ENCODE results near the gene OTOL1.
"Not testable (repeated sequence)": the region's sequence is repeated elsewhere in the genome, so short reads cannot be mapped to it uniquely, and the experiment has no call there.

OTOL1 gene

GRCh38 chr3:161496508-161496907, at the start of gene OTOL1:
Gene OTOL1, plus strand, starts transcription at chr3:161496808. Its CDS starts 0 bp downstream, at chr3:161496808.
- no peaks in the 10 kb centered on the region for H3K9me3 Mint-ChIP-seq
- no peak within 1 kb of the TSS for H3K4me3 Mint-ChIP-seq
- H3K36me3 Mint-ChIP-seq = no peaks in the 10 kb centered on the region
- H3K27me3 Mint-ChIP-seq = peaks cover 11% of the 10 kb centered on the region
- no peak within 1 kb of the TSS for H3K27ac Mint-ChIP-seq
- no peaks in the 10 kb centered on the region for H3K4me1 Mint-ChIP-seq

GRCh38 chr3:161449785-161450184, 46.8 kb upstream of the OTOL1 start:
- Mint-ChIP-seq H3K36me3 (no peaks in the 10 kb centered on the region), H3K4me1 (no peaks in the 10 kb centered on the region), H3K4me3 (no peak overlapping the region), H3K27me3 (peaks cover 2% of the 10 kb centered on the region), H3K27ac (no peak overlapping the region), H3K9me3 (no peaks in the 10 kb centered on the region)

GRCh38 chr3:161452179-161452578, 44.4 kb upstream of the OTOL1 start:
- Mint-ChIP-seq H3K4me3 (no peak overlapping the region), H3K9me3 (no peaks in the 10 kb centered on the region), H3K27me3 (peaks cover 2% of the 10 kb centered on the region), H3K36me3 (no peaks in the 10 kb centered on the region), H3K27ac (no peak overlapping the region), H3K4me1 (no peaks in the 10 kb centered on the region)

- H3K4me1 Mint-ChIP-seq = no peaks in the 10 kb centered on the region
- no peak overlapping the region for H3K27ac Mint-ChIP-seq
- no peaks in the 10 kb centered on the region for H3K9me3 Mint-ChIP-seq
- no peaks in the 10 kb centered on the region for H3K36me3 Mint-ChIP-seq
- no peak overlapping the region for H3K4me3 Mint-ChIP-seq
- H3K27me3 Mint-ChIP-seq = peaks cover 2% of the 10 kb centered on the region
These were observed 42.0 kb upstream of the OTOL1 start for GRCh38 chr3:161454615-161455014.

- Mint-ChIP-seq H3K4me3 (no peak overlapping the region), H3K9me3 (no peaks in the 10 kb centered on the region)
These were observed 40.6 kb upstream of the OTOL1 start for GRCh38 chr3:161455962-161456361.

GRCh38 chr3:161462138-161462537, 34.5 kb upstream of the OTOL1 start:
- H3K4me3 Mint-ChIP-seq = no peak overlapping the region
- no peaks in the 10 kb centered on the region for H3K4me1 Mint-ChIP-seq
- H3K27ac Mint-ChIP-seq = no peak overlapping the region
- H3K27me3 Mint-ChIP-seq = peaks cover 6% of the 10 kb centered on the region
- H3K36me3 Mint-ChIP-seq = no peaks in the 10 kb centered on the region
- no peaks in the 10 kb centered on the region for H3K9me3 Mint-ChIP-seq

More at GRCh38 chr3:161455962-161456361, 40.6 kb upstream of the OTOL1 start:
- Mint-ChIP-seq H3K27me3 (peaks cover 2% of the 10 kb centered on the region), H3K4me1 (no peaks in the 10 kb centered on the region), H3K27ac (no peak overlapping the region), H3K36me3 (no peaks in the 10 kb centered on the region)

- peaks cover 8% of the 10 kb centered on the region for H3K27me3 Mint-ChIP-seq
- no peaks in the 10 kb centered on the region for H3K4me1 Mint-ChIP-seq
- H3K27ac Mint-ChIP-seq = no peak overlapping the region
- no peaks in the 10 kb centered on the region for H3K36me3 Mint-ChIP-seq
- no peaks in the 10 kb centered on the region for H3K9me3 Mint-ChIP-seq
- H3K4me3 Mint-ChIP-seq = no peak overlapping the region
These were observed 25.4 kb upstream of the OTOL1 start for GRCh38 chr3:161471211-161471610.

GRCh38 chr3:161474139-161474538, 22.5 kb upstream of the OTOL1 start:
- H3K27ac Mint-ChIP-seq = no peak overlapping the region
- H3K36me3 Mint-ChIP-seq = no peaks in the 10 kb centered on the region
- peaks cover 6% of the 10 kb centered on the region for H3K27me3 Mint-ChIP-seq
- H3K9me3 Mint-ChIP-seq = no peaks in the 10 kb centered on the region
- no peaks in the 10 kb centered on the region for H3K4me1 Mint-ChIP-seq
- no peak overlapping the region for H3K4me3 Mint-ChIP-seq

GRCh38 chr3:161474741-161475140, 21.9 kb upstream of the OTOL1 start:
- Mint-ChIP-seq H3K27me3 (peaks cover 7% of the 10 kb centered on the region), H3K9me3 (no peaks in the 10 kb centered on the region), H3K4me3 (no peak overlapping the region), H3K27ac (no peak overlapping the region), H3K36me3 (no peaks in the 10 kb centered on the region), H3K4me1 (no peaks in the 10 kb centered on the region)

GRCh38 chr3:161475206-161475605, 21.4 kb upstream of the OTOL1 start:
- Mint-ChIP-seq H3K4me1 (no peaks in the 10 kb centered on the region), H3K36me3 (no peaks in the 10 kb centered on the region), H3K27ac (no peak overlapping the region), H3K9me3 (no peaks in the 10 kb centered on the region), H3K27me3 (peaks cover 5% of the 10 kb centered on the region), H3K4me3 (no peak overlapping the region)

- H3K36me3 Mint-ChIP-seq = no peaks in the 10 kb centered on the region
- H3K27me3 Mint-ChIP-seq = peaks cover 3% of the 10 kb centered on the region
- H3K4me1 Mint-ChIP-seq = no peaks in the 10 kb centered on the region
- H3K4me3 Mint-ChIP-seq = no peak overlapping the region
- H3K9me3 Mint-ChIP-seq = no peaks in the 10 kb centered on the region
- H3K27ac Mint-ChIP-seq = no peak overlapping the region
These were observed 20.7 kb upstream of the OTOL1 start for GRCh38 chr3:161475905-161476304.

- H3K4me1 Mint-ChIP-seq = no peaks in the 10 kb centered on the region
- peaks cover 22% of the 10 kb centered on the region for H3K27me3 Mint-ChIP-seq
- no peak overlapping the region for H3K27ac Mint-ChIP-seq
- H3K9me3 Mint-ChIP-seq = no peaks in the 10 kb centered on the region
- no peak overlapping the region for H3K4me3 Mint-ChIP-seq
- H3K36me3 Mint-ChIP-seq = no peaks in the 10 kb centered on the region
These were observed 12.4 kb upstream of the OTOL1 start for GRCh38 chr3:161484226-161484625.

- not testable (repeated sequence) for H3K4me1 Mint-ChIP-seq, H3K27ac Mint-ChIP-seq, H3K36me3 Mint-ChIP-seq, H3K9me3 Mint-ChIP-seq, H3K4me3 Mint-ChIP-seq
- H3K27me3 Mint-ChIP-seq = peaks cover 18% of the 10 kb centered on the region
These were observed 8.3 kb upstream of the OTOL1 start for GRCh38 chr3:161488284-161488683.

- H3K9me3 Mint-ChIP-seq = no peaks in the 10 kb centered on the region
- H3K4me1 Mint-ChIP-seq = no peaks in the 10 kb centered on the region
- no peak overlapping the region for H3K4me3 Mint-ChIP-seq
- peaks cover 18% of the 10 kb centered on the region for H3K27me3 Mint-ChIP-seq
- no peak overlapping the region for H3K27ac Mint-ChIP-seq
- no peaks in the 10 kb centered on the region for H3K36me3 Mint-ChIP-seq
These were observed 7.2 kb upstream of the OTOL1 start for GRCh38 chr3:161489395-161489794.

GRCh38 chr3:161490845-161491244, 5.8 kb upstream of the OTOL1 start:
- H3K36me3 Mint-ChIP-seq, H3K4me3 Mint-ChIP-seq, H3K27ac Mint-ChIP-seq, H3K4me1 Mint-ChIP-seq, H3K9me3 Mint-ChIP-seq: not testable (repeated sequence)
- peaks cover 17% of the 10 kb centered on the region for H3K27me3 Mint-ChIP-seq

- no peak overlapping the region for H3K4me3 Mint-ChIP-seq
- no peaks in the 10 kb centered on the region for H3K36me3 Mint-ChIP-seq
- H3K9me3 Mint-ChIP-seq = no peaks in the 10 kb centered on the region
- H3K27ac Mint-ChIP-seq = no peak overlapping the region
- no peaks in the 10 kb centered on the region for H3K4me1 Mint-ChIP-seq
- H3K27me3 Mint-ChIP-seq = peaks cover 9% of the 10 kb centered on the region
These were observed 1.8 kb downstream of the OTOL1 start for GRCh38 chr3:161498259-161498921.
